Upper lobe of left lung (tissue), 4 donors: ENCODE data around the gene PSTPIP2.

Source experiments
- EP300 ChIP-seq, 4 donors: sonication (generic); formaldehyde crosslinking; IDR thresholded peaks; one replicate each; pipeline ENCODE4 v1.5.1; 2017; ENCODE audit warnings: antibody characterized with exemption in 4 of 4, control low read depth in 2 of 4
- POLR2A ChIP-seq, 4 donors: fragments of 450-650 bp; IDR thresholded peaks; one replicate each; pipeline ENCODE4 v1.5.1; 2016 to 2017; ENCODE audit warnings: antibody characterized with exemption in 4 of 4, mild to moderate bottlenecking in 2 of 4
- POLR2AphosphoS5 ChIP-seq, 2 donors: sonication (generic); formaldehyde crosslinking; IDR thresholded peaks; one replicate each; pipeline ENCODE4 v1.5.1; 2017; ENCODE audit warnings: antibody characterized with exemption in 2 of 2
- TF ChIP-seq, protein P1 (sequence below), 6 experiments: fragments of 450-650 bp in 4 of 6; fragments of 200-600 bp in 2 of 6; sonication (generic) in 2 of 6; IDR thresholded peaks; one replicate each; pipeline ENCODE4 v1.5.1; 2016 to 2019; ENCODE audit warnings: antibody characterized with exemption in 6 of 6

DNA sequence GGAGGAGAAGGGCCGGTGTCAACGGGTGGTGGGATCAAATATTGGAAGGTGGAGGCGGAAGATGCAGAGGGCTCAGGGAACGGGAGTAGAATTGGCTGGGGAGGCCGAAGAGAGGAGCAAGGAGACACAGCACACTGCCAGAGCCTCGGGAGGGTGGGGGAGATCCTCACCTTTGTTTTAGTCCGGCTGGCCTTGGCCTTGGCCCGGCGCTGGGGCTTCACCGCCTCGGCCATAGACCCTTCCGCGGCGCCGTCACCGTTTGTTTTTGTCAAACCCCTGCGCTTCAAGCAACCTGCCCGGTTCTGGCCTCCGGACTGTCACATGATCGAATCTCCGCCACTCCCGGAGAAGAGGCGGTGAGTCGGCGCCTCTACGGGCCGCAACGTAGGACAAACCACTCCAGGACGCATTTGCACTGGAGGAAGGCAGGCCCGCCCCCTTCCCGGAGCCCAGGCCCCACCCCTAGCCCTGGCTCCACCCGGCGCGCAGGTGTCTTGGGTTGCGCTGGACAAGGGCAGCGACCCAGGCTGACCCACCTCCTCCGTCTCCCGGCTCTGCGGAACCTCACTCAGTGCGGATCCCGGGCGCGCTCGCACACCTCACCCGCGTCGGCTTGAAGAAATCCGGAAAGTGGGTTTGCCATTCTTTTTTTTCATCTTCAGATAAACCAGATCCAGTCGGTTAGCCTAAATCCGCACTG, 104.9 kb downstream of the PSTPIP2 start, which contains the start of gene EPG5:
- TF ChIP-seq POLR2A (IDR thresholded peaks at IDR 0.05) (peak in 3 of 4 donors; percentile 52 to 87 (median 83)), POLR2AphosphoS5 (IDR thresholded peaks at IDR 0.05) (peak; percentile 72 to 96), EP300 (IDR thresholded peaks at IDR 0.05) (peak in 1 of 4 donors; percentile 81)
- TF ChIP-seq, protein P1, sequence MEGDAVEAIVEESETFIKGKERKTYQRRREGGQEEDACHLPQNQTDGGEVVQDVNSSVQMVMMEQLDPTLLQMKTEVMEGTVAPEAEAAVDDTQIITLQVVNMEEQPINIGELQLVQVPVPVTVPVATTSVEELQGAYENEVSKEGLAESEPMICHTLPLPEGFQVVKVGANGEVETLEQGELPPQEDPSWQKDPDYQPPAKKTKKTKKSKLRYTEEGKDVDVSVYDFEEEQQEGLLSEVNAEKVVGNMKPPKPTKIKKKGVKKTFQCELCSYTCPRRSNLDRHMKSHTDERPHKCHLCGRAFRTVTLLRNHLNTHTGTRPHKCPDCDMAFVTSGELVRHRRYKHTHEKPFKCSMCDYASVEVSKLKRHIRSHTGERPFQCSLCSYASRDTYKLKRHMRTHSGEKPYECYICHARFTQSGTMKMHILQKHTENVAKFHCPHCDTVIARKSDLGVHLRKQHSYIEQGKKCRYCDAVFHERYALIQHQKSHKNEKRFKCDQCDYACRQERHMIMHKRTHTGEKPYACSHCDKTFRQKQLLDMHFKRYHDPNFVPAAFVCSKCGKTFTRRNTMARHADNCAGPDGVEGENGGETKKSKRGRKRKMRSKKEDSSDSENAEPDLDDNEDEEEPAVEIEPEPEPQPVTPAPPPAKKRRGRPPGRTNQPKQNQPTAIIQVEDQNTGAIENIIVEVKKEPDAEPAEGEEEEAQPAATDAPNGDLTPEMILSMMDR (IDR thresholded peaks at IDR 0.05), result no peak
